AG09309 (cell line): ENCODE results near the gene GAA.

Source experiments
- DNase-seq: peaks from one replicate; pipeline ENCODE4 v3.0.0-alpha.2; 2010; ENCODE audit warnings: low read depth
- H3K4me3 ChIP-seq: 2 replicates; pipeline ENCODE4 v1.5.1; 2011; ENCODE audit warnings: mild to moderate bottlenecking, low read depth, low read length, moderate library complexity; ENCODE audit not compliant: control insufficient read depth
- TF ChIP-seq, protein P1 (sequence below): IDR thresholded peaks from 2 replicates; pipeline ENCODE4 v1.5.1; 2011; ENCODE audit warnings: mild to moderate bottlenecking, low read depth, low read length, inconsistent platforms; ENCODE audit not compliant: insufficient read depth, control insufficient read depth; ENCODE audit errors: missing control alignments

Gene GAA

DNA sequence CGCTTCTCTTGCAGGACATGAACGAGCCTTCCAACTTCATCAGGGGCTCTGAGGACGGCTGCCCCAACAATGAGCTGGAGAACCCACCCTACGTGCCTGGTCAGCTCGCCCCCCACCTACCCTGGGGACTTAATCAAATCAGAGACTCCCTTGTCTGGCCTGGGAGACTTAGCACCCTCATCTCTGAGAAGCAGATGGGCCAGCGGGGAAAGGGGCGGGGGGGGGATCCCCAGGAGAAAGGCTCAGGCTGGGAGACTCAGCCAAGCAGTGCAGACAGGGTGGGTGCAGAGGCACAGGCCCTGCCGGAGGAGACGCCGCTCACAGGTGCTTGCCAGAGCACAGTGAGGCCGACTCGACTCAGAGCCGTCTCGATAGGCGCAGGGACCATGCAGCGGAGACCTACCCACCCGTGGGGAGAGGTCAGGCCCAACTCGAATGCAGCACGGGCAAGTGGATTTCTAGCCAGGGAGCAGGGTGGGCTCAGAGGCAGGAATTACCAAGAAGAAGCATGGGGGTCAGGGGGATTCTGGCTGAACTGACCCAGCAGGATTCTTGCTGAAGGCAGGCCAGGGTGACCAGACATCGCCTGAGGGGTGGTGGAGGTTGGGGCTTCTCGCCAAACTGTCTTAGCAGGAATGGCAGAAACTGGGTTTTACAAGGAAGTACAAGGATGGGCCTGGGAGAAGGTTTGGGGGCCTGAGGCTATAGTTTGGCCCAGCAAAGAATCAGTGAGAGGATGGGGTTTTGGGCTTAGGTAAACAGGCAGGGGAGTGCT lies 9.7 kb downstream of the GAA start:
- H3K4me3 ChIP-seq: no peak overlapping the region
- DNase-seq: no peak
- TF ChIP-seq, protein P1, sequence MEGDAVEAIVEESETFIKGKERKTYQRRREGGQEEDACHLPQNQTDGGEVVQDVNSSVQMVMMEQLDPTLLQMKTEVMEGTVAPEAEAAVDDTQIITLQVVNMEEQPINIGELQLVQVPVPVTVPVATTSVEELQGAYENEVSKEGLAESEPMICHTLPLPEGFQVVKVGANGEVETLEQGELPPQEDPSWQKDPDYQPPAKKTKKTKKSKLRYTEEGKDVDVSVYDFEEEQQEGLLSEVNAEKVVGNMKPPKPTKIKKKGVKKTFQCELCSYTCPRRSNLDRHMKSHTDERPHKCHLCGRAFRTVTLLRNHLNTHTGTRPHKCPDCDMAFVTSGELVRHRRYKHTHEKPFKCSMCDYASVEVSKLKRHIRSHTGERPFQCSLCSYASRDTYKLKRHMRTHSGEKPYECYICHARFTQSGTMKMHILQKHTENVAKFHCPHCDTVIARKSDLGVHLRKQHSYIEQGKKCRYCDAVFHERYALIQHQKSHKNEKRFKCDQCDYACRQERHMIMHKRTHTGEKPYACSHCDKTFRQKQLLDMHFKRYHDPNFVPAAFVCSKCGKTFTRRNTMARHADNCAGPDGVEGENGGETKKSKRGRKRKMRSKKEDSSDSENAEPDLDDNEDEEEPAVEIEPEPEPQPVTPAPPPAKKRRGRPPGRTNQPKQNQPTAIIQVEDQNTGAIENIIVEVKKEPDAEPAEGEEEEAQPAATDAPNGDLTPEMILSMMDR: no peak

DNA sequence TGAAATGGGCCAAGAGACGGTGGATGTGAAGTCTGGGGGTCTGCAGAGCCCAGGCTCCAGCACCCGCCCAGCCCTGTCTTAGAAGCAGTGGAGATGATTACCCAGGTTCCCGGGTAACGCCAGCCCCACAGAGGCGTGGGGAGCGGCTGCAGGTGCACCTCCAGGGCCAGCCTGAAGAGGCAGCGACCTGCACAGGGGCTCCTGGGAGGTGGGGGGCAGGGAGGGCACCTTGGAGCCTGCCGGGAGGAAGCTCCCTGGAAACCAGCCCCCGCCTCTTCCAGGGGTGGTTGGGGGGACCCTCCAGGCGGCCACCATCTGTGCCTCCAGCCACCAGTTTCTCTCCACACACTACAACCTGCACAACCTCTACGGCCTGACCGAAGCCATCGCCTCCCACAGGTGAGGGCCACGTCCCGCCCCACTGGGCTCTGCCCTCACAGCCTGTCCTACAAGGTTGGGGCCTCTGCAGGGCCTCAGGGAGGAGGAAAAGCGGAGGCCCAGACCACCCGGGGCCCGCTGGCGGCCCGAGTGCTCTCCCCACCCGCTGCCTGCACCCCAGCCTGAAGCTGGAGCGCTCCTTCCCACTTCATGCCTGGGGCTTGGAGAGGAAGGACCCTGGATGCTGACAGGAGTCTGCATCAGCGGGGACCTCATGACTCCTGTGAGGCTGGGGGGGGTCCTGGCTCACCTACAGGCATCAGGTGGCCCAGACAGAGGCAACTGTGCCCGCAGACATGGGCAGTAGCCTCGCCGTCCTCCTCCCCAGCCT lies 10.5 kb downstream of the GAA start:
- TF ChIP-seq, protein P1: no peak
- no peak for DNase-seq

DNA sequence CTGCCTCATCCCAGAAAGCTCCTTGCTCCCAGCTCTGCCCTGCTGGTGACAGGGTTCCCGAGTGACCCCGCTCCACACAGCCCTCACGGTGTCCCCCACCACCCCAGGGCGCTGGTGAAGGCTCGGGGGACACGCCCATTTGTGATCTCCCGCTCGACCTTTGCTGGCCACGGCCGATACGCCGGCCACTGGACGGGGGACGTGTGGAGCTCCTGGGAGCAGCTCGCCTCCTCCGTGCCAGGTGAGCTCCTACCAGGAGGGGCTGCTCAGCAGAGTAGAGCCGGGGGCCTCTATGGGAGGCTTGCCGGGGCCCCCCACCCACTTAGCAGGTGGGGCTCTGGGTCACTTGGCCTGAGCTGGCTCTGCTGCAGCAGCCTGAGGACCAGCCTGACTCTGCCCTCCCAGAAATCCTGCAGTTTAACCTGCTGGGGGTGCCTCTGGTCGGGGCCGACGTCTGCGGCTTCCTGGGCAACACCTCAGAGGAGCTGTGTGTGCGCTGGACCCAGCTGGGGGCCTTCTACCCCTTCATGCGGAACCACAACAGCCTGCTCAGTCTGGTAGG lies 11.2 kb downstream of the GAA start:
- TF ChIP-seq, protein P1: no peak
- DNase-seq: no peak

More for the DNA sequence above, 10.5 kb downstream of the GAA start:
- no peak overlapping the region for H3K4me3 ChIP-seq

DNA sequence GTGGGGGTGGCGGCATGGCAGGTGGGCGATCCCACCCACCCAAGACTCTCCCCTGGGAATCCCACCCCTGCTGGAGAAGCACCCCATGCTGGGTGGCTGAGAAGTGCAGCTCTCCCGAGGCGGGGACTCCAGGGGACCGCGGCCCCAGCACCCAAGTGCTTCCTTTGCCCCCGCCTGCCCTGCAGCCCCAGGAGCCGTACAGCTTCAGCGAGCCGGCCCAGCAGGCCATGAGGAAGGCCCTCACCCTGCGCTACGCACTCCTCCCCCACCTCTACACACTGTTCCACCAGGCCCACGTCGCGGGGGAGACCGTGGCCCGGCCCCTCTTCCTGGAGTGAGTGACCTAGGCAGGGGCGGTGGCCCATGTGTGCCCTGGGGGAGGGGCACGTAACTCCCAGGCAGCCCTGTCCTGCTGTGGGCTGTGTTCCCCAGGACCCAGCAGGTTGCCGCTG lies 11.7 kb downstream of the GAA start:
- TF ChIP-seq, protein P1: no peak
- H3K4me3 ChIP-seq: no peak overlapping the region
- DNase-seq: no peak

More for the DNA sequence above, 11.2 kb downstream of the GAA start:
- H3K4me3 ChIP-seq: no peak overlapping the region

DNA sequence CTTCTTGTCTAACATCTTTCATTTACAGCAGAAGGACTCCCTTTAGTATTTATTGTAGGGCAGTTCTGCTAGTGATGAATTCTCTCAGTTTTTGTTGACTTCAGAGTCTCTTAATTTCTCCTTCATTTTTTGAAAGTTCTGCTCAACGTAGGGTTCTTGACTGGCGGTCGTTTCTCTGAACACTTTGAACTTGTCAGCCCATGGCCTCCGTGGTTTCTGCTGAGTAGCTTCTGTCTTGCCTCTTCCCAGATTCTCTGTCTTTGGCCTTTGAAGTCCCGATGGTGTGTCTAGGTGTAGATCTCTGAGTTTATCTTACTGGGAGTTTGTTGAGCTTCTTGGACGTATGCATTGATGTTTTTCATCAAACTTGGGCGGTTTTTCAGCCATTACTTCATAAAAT lies 13.4 kb downstream of the GAA start:
- TF ChIP-seq, protein P1: no peak

DNA sequence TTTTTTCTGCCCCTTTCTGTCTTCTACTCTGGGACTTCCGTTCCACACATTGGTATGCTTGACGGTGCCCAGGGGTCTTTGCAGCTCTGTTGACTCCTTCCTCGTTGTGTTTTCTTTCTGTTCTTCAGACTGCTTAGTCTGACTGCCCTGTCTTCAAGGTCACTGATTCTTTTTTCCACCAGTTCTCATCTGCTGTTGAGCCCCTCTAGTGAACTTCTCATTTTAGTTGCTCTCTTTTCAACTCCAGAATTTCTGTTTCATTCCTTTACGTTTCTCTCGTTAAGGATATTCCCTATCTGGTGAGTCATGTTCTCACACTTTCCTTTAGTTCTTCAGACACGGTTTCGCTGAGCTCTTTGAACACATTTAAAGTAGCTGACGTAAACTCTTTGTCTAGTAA lies 13.8 kb downstream of the GAA start:
- TF ChIP-seq, protein P1: no peak
- H3K4me3 ChIP-seq: no peak overlapping the region
- no peak for DNase-seq

More for the DNA sequence above, 13.4 kb downstream of the GAA start:
- no peak overlapping the region for H3K4me3 ChIP-seq
- DNase-seq: no peak
